NB4 (cell line): ENCODE measurements around the gene DAGLB.

Experiments used
- CTCF ChIP-seq: IDR thresholded peaks from one replicate; pipeline ENCODE4 v1.5.1; 2012; ENCODE audit warnings: low read depth, low read length
- POLR2A ChIP-seq: IDR thresholded peaks from 2 replicates; pipeline ENCODE4 v1.6.1; 2011; ENCODE audit warnings: mild to moderate bottlenecking; ENCODE audit not compliant: insufficient read length; ENCODE audit errors: extremely low read depth

GRCh38 chr7:6403907-6404306 is 43.8 kb downstream of the DAGLB start:
- TF ChIP-seq POLR2A (no peak), CTCF (no peak)
